HG03558 (cell line): Measurements from ENCODE around the gene LRP8.
"Not testable (repeated sequence)": the region's sequence is repeated elsewhere in the genome, so short reads cannot be mapped to it uniquely, and the experiment has no call there.

ENCODE experiments used
- ATAC-seq: cut with Tn5 transposase; IDR thresholded peaks from one replicate; pipeline ENCODE4 v1.9.1; 2021; ENCODE audit warnings: moderate number of reproducible peaks; ENCODE audit not compliant: unreplicated experiment; ENCODE audit errors: extremely low read depth

LRP8 gene

GRCh38 chr1:53286955-53287354 lies 40.9 kb downstream of the LRP8 start:
- ATAC-seq, result no peak

GRCh38 chr1:53285969-53286760 lies 41.7 kb downstream of the LRP8 start:
- no peak for ATAC-seq

DNA sequence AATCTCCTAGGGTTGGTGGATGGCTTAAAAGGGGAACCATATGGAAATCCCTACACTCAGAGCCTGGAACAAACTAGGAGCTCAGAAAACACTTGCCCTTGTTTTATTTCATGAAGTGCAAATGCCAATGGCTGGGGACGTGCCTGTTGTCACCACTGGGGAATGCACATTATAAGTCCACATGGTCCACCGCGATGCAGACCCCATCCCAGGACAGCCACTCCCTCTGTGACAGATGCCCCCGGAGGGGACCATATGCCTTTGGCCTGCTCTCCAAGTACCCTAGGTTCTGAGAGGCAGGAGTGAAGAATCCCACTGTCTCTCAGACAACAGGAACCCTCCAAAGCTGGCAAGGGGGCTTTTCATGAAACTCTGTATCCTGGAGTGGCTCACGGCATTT lies 42.3 kb downstream of the LRP8 start:
- ATAC-seq, result no peak

- ATAC-seq, result no peak
Measured at GRCh38 chr1:53284224-53285020, 43.4 kb downstream of the LRP8 start.

- ATAC-seq, result not testable (repeated sequence)
Measured at GRCh38 chr1:53283156-53283555, 44.7 kb downstream of the LRP8 start.

GRCh38 chr1:53281133-53281532 lies 46.7 kb downstream of the LRP8 start:
- ATAC-seq, result no peak

- ATAC-seq, result no peak
Measured at GRCh38 chr1:53280496-53280895, 47.4 kb downstream of the LRP8 start.

DNA sequence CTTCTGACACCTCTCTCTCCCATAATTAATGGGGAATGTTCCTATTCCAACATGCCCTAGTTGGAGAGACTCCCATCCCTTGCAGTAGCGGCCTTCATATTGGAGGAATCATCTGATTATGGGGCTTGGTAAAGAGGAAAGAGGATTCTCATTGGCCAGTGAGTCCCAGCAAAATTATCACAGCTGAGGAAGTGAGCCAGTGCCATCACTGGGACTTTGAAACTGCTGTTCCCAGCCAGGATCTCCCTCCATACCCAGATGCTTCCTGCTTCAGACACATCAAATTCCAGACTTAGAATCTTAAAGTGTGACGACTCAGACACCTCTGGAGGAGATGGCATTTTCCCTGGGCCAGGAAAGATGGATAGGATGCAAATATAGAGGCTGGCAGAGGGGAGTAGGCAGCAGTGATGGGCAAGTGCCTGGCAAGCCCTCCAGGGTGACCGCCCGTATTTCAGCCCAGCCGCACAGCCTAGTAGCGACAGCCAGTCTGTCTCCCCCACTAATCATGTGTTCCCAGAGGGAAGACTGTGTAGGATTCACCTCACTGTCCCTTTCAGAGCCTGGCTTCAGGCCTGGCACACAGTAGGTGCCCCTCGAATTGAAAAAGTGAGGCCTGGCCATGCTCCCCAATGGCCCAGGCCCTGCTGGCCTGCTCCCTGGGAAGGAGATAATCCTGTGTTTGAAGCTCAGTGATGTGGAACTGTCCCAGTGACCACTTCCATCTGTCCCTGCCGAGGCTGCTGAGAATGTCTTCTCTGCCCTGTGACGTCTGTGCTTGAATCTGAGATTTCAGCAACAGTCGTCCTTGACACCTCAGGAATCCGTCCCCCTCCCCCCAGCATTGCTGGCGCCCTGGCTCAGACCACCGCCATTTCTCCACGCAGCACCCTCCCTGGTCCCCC lies 48.3 kb downstream of the LRP8 start:
- ATAC-seq, result no peak

DNA sequence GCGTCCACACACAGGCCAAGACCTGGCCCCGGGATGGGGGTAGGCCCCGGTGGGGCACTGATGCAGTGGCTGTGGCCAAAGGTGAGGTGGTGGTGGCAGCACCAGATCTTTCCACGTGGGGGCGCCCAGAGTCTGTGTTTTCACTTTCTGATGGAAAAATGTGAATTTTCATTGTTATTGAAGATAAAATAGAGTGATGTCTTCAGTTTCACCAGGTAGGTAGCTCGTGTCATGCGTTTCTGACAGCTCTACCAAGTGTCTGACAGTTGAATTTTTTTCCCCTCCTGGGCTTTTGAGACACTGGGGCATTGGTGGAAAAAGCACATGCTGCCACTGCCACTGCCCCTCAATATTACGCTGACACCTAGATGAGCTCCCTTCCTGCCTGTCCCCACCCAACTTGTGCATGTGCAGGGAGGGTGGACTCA lies 49.6 kb downstream of the LRP8 start:
- no peak for ATAC-seq

GRCh38 chr1:53277326-53277725 lies 50.5 kb downstream of the LRP8 start:
- ATAC-seq, result no peak

GRCh38 chr1:53276902-53277281 lies 51.0 kb downstream of the LRP8 start:
- ATAC-seq, result no peak

GRCh38 chr1:53276153-53276901 lies 51.5 kb downstream of the LRP8 start:
- no peak for ATAC-seq

DNA sequence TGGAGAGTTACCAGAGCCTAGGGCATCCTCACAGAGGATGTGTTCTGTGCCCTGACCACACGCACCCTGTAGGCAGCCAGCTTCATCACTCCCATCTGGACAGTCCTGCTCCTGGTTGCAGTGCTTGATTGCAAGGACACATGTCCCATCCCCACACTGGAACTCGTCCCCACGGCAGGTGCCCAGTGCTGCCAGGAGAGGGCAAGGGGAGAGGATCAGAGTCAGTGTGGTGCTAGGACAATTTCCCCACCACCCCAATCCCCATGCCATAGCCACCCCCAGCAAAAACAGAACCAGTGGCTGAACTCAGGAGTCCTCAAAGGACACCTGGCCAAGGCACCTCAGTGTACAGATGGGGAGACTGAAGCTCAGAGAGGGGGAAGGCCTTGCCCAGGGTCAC lies 52.3 kb downstream of the LRP8 start:
- ATAC-seq, result no peak

DNA sequence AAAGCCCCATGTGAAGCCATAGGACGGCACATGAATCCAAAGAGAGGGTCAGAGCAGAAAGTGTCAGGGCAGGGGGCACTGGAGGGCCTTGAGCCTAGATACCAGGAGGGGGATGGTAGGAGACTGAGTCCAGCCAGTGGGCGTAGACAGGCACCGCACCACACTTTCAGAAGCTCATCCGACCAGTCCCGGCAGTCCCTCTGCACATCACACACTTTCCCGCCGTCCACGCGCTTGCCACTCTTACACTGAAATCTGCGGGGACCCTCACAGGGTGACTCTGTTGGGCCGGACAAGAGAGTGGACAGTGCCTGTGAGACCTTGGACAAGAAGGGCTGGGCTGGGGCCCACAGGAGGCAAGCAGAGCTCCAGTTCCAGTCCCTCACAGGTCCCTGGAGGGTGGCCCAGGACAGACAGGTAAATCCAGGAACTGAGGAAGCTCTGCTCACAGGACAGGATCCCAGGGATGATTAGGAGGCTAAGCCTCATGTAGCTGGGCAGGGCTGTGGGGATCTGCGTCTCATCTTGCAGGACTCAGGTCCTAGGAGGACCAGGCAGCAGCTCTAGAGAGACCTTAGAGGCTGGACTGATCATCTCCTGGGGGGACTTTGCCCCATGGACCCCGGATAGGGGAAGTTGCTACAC lies 53.2 kb downstream of the LRP8 start:
- no peak for ATAC-seq

GRCh38 chr1:53274026-53274425 lies 53.8 kb downstream of the LRP8 start:
- no peak for ATAC-seq

GRCh38 chr1:53273526-53273925 lies 54.3 kb downstream of the LRP8 start:
- ATAC-seq, result no peak

DNA sequence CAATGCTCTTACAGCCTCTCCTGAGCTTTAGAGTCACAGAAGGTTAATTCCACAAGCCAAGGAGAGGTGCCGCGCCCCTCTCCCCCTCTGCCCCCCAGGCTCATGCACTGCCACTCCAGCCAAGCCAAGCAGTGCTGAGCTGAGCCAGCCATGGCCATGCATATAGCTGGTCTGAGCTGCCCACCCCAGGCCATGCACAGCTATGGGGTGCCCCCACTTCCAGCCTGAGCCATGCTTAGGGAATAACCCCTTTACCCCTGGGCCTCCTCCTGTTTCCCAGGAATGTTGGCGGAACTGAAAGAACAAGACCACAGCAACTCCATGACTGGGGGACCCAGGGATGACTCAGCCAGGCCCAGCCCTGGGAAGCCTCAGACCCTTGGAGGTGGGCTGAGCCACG lies 55.5 kb downstream of the LRP8 start:
- no peak for ATAC-seq

- ATAC-seq, result no peak
Measured at GRCh38 chr1:53271446-53272090, 56.3 kb downstream of the LRP8 start.

GRCh38 chr1:53270873-53271272 lies 57.0 kb downstream of the LRP8 start:
- ATAC-seq, result no peak
